Stimulated activated CD8-positive, alpha-beta memory T cell treated with anti-CD3 and anti-CD28 coated beads, Interleukin-15, amount 100 ng/mL, for 48 hours (primary cell): ENCODE data around the gene CACNA1H.
"Not testable (repeated sequence)": the region's sequence is repeated elsewhere in the genome, so short reads cannot be mapped to it uniquely, and the experiment has no call there.

Source experiments
- DNase-seq, 2 donors: peaks; one replicate each; pipeline ENCODE4 v3.0.0-alpha.2; 2020; ENCODE audit warnings: low read depth in 2 of 2

Gene CACNA1H

GRCh38 chr16:1193825-1194581 lies 41.1 kb downstream of the CACNA1H start:
- no peak for DNase-seq

DNA sequence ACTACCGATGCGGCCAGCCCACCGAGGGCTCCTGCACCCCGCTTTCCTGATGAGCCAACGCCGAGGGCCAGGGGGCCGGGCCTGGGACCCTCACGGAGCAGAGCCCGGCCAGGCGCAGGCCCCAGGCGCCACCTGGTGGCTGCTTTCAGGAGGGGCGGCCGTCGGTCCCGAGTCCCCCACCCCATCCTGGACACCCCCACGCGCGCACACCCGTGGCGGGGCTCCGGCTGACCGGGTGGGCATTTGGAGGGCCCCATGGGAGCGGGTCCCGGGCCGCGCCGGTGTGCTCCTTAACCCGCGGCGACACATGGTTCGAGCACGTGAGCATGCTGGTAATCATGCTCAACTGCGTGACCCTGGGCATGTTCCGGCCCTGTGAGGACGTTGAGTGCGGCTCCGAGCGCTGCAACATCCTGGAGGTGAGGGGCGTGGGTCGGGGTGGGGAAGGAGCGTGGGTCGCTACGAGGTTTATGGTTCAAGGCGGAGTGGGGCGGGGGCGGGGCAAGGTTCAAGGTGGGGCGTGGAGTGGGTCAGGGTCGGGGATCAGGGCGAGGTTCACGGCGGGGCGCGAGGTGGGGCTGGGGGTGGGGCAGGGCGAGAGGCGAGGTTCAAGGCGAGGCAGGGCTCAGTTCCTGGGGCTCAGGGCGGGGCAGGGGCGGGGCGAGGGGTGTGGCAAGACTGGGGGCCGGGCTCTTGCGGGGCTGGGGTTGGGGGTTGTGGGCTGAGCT lies 41.9 kb downstream of the CACNA1H start:
- DNase-seq: no peak

DNA sequence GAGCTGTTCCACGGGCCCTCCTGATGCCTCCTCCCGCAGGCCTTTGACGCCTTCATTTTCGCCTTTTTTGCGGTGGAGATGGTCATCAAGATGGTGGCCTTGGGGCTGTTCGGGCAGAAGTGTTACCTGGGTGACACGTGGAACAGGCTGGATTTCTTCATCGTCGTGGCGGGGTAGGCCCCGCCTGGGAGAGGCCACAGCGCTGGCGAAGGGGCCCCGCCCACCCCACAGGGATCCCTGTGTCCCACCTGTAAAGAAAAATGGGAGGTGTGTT lies 42.4 kb downstream of the CACNA1H start:
- no peak for DNase-seq

- no peak for DNase-seq
These were observed 43.6 kb downstream of the CACNA1H start for GRCh38 chr16:1196494-1196893.

- DNase-seq: no peak
These were observed 44.4 kb downstream of the CACNA1H start for GRCh38 chr16:1197237-1197866.

DNA sequence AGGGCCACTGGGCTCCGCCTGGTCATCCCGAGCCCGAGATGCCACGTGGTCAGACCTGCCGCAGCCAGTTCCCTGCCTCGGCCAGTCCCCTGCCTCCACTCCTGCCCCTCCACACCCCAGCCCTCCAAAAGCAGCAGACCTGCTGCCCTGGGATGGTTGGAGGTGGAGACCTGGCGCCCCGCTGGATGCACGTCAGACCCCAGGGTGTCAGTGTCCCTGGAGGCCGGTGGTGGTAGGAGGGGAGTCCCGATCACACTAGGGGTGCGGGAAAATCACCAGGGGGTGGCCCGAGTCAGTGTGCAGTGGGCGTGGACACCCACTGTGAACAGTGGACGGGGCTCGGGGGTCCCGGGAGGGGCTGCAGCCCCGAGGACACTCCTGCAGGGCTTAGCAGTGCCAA lies 45.3 kb downstream of the CACNA1H start:
- DNase-seq: no peak

GRCh38 chr16:1198671-1199346 lies 45.9 kb downstream of the CACNA1H start:
- DNase-seq: not testable (repeated sequence)

- DNase-seq: no peak
These were observed 46.6 kb downstream of the CACNA1H start for GRCh38 chr16:1199347-1200013.

- DNase-seq: no peak
These were observed 47.2 kb downstream of the CACNA1H start for GRCh38 chr16:1200014-1200627.

GRCh38 chr16:1201444-1201843 lies 48.5 kb downstream of the CACNA1H start:
- no peak for DNase-seq

- no peak for DNase-seq
These were observed 49.4 kb downstream of the CACNA1H start for GRCh38 chr16:1202274-1202673.

DNA sequence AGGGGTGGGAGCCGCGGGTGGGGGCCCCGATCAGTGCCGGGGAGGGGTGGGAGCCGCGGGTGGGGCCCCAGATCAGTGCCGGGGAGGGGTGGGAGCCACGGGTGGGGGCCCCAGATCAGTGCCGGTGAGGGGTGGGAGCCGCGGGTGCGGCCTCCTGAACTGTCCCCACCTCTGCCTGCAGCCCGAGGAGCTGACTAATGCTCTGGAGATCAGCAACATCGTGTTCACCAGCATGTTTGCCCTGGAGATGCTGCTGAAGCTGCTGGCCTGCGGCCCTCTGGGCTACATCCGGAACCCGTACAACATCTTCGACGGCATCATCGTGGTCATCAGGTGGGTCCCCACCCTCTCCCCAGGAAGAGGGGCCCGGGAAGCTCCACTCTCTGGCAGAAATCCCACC lies 52.0 kb downstream of the CACNA1H start:
- DNase-seq: no peak

- no peak for DNase-seq
These were observed 53.4 kb downstream of the CACNA1H start for GRCh38 chr16:1206326-1206725.

DNA sequence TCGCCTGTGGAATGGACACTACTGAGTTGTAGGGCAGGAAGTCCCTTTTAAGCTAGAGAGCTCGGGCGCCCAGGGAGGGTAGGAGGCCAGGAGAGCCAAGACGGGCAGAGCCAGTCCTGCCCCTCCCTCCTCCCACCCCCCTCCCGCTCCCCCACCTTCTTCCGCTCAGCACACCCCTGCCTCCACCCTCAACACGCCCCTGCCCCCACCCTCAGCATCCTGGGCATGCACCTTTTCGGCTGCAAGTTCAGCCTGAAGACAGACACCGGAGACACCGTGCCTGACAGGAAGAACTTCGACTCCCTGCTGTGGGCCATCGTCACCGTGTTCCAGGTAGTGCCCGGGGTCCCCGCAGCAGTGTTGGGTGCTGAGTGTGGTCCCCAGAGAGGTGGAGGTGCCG lies 53.9 kb downstream of the CACNA1H start:
- DNase-seq: no peak

DNA sequence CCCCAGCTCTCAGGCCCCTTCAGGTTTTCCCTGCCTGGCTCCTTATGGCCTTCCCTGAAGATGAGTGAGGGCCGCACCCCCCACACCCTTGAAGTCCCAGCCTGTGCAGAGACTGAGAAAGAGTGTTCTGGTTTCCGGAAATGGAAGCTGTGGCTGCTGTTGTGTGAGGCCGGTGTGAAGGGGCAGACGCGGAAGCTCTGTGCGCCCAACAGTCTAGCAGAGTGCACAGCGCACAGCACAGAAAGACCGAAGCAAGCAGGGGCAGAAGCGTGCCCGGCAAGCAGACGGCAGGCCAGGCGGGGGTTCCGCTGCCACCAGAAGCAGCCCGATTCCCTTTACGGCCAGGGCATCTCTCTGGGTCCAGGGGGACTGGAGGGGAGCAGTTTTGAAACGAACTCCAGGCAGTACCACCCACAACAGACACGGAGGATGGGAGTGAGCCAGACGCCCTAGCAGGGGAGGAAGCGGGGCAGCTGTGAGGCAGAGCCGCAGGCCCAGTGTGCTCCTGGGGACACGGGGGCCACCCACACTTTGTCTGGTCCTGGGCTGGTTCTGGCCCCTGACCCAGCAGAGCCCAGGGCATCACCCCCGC lies 55.4 kb downstream of the CACNA1H start:
- no peak for DNase-seq

DNA sequence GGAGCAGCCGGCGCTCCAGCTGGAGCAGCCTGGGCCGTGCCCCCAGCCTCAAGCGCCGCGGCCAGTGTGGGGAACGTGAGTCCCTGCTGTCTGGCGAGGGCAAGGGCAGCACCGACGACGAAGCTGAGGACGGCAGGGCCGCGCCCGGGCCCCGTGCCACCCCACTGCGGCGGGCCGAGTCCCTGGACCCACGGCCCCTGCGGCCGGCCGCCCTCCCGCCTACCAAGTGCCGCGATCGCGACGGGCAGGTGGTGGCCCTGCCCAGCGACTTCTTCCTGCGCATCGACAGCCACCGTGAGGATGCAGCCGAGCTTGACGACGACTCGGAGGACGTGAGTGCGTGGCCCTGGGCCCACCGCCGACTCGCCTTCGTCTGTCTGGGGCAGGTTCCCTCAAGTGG lies 56.2 kb downstream of the CACNA1H start:
- no peak for DNase-seq

GRCh38 chr16:1210461-1210860 lies 57.6 kb downstream of the CACNA1H start:
- no peak for DNase-seq

DNA sequence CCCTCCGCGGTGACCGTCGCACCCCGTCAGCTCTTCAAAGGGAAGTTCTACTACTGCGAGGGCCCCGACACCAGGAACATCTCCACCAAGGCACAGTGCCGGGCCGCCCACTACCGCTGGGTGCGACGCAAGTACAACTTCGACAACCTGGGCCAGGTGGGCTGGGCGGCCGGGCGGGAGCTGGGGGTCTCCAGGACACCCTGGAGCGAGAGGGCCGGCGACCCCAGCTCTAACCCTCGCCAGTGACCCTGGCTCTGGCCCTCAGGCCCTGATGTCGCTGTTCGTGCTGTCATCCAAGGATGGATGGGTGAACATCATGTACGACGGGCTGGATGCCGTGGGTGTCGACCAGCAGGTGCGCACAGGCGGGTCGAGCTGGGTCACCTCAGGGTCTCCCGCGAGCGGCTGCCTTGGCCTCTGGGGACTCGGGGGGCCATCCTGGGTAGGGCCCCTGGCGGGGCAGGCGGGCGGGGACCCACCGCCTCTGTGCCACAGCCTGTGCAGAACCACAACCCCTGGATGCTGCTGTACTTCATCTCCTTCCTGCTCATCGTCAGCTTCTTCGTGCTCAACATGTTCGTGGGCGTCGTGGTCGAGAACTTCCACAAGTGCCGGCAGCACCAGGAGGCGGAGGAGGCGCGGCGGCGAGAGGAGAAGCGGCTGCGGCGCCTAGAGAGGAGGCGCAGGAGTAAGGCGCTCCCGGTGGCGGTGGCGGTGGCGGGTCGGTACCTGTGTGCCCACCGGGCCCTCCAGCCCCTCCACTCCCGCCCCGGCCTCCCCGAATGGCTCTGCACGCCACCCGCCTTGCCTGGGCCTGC lies 58.8 kb downstream of the CACNA1H start:
- no peak for DNase-seq

DNA sequence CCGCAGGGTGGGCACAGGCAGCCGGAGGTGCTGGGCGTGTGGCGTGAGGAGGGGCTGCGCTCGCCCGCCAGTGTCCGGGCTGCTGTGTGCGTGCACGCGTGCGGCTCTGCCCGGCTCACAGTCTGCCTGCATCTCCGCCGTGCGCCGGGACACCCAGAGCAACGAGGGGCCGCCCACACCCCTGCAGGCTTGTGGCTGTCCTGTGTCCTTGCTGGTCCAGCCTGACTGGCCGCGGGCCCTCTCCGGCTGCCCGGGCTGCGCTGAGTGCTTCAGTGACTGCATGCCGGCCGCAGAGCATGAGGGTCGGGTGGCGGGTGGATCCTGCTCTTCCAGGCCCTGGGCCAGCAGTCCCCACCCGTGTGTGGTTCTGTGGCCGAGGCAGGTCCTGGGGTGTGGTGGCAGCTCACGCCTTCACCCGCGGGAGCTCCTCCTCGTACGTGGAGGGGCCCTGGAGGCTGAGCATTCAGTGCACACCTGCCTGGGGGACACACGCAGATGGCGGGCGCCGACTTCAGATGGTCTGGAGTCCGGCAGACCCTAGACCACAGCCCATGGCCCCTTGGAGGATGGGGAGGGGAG lies 59.8 kb downstream of the CACNA1H start:
- DNase-seq: no peak

DNA sequence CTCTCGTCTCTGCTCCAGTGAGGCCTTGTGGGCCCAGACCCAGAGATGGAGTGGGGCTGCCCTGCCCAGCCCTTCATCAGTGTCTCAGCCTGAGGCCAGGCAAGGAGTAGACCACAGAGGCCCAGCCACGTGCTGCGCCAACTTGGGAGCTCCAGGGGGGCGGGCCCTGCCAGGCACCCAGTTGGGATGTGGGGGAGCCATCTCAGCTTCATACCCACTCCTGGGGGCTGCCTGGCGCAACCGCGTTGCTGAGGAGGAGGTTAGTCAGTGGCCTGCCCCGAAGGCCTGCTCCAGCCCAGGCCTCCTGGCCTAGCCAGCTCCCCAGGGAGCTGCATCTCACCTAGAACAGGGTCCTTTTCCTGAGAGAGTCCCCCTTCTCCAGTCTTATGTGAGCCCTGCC lies 60.3 kb downstream of the CACNA1H start:
- DNase-seq: no peak
